Osteocyte (in vitro differentiated cells): ENCODE measurements around the gene OR10G3. TPM values are rescaled to one million over a fixed set of nuclear protein-coding genes. Genes with fewer than 3 reads are reported as not detected.

Experiments used
- DNase-seq: peaks from one replicate; pipeline ENCODE4 v3.0.0; 2021; ENCODE audit warnings: mixed read lengths; ENCODE audit not compliant: unreplicated experiment; ENCODE audit errors: extremely low spot score
- H3K27ac Mint-ChIP-seq: one replicate; pipeline ENCODE4 v1.8.0; 2021; ENCODE audit warnings: mild to moderate bottlenecking, mixed read lengths; ENCODE audit not compliant: unreplicated experiment
- H3K27me3 Mint-ChIP-seq: one replicate; pipeline ENCODE4 v1.8.0; 2021; ENCODE audit warnings: mixed read lengths; ENCODE audit not compliant: unreplicated experiment
- H3K36me3 Mint-ChIP-seq: one replicate; pipeline ENCODE4 v1.8.0; 2021; ENCODE audit warnings: mixed read lengths; ENCODE audit not compliant: unreplicated experiment
- H3K4me1 Mint-ChIP-seq: one replicate; pipeline ENCODE4 v1.8.0; 2021; ENCODE audit warnings: mixed read lengths; ENCODE audit not compliant: unreplicated experiment
- H3K4me3 Mint-ChIP-seq: one replicate; pipeline ENCODE4 v1.8.0; 2021; ENCODE audit warnings: mild to moderate bottlenecking, moderate library complexity, mixed read lengths; ENCODE audit not compliant: unreplicated experiment
- H3K9me3 Mint-ChIP-seq: one replicate; pipeline ENCODE4 v1.8.0; 2021; ENCODE audit warnings: mixed read lengths; ENCODE audit not compliant: unreplicated experiment
- CTCF ChIP-seq: fragments of 200-600 bp; sonication (generic); IDR thresholded peaks from 2 replicates; pipeline ENCODE4 v1.5.0; 2021; ENCODE audit warnings: antibody characterized with exemption, mild to moderate bottlenecking, moderate library complexity
- total RNA-seq: library from RNA; stranded (reverse); gene quantifications from 2 replicates; pipeline ENCODE4 v1.2.1, GENCODE V29; 2021

OR10G3 gene
- total RNA-seq, 1 donor from 2014 or later, result not detected

DNA sequence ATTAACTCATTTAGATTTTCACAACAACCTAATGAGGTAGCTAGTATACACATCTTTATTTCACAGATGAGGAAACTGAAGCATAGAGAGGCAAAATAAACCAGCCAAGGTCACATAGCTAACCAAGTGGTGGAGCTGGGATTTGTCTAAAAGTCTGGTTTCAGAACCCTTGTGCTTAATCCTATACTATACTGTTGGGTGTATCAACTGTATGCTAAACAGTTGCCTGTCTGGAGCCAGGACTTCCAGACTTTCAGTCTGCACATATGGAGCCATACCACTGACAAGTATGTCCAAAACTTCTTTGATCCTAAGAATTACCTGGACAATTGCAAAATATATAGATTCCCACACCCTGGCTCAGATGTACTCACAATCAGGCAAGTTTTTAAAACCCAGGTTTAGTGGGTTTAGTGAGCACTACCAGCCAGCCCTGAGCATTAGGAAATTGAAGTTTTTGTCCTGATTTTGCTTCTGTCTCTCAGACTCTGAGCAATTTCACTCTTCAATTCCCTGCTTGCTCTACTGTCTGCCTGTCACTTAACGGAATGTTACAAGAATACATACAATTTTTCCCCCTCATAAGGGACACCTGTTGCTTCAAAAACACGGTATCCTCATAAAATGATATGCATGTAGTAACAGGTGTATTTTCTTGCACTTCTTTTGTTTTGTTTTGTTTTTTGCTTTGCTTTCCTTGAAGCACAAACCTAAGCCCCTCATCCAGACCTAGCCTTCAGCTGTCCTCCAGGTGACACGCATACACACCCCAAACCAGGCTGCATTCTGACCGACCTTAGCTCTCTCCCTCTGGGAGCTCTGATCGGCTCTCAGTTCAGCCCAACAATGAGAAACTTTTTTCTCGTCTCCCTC is 44.1 kb downstream of the OR10G3 start:
- H3K4me1 Mint-ChIP-seq, result peaks cover 10% of the 10 kb centered on the region
- H3K27me3 Mint-ChIP-seq, result peaks cover 61% of the 10 kb centered on the region
- DNase-seq, result no peak
- peak overlapping the region; percentile 44 for H3K4me3 Mint-ChIP-seq
- no peaks in the 10 kb centered on the region for H3K9me3 Mint-ChIP-seq
- H3K27ac Mint-ChIP-seq, result no peak overlapping the region
- TF ChIP-seq CTCF, result no peak
- H3K36me3 Mint-ChIP-seq, result no peaks in the 10 kb centered on the region

DNA sequence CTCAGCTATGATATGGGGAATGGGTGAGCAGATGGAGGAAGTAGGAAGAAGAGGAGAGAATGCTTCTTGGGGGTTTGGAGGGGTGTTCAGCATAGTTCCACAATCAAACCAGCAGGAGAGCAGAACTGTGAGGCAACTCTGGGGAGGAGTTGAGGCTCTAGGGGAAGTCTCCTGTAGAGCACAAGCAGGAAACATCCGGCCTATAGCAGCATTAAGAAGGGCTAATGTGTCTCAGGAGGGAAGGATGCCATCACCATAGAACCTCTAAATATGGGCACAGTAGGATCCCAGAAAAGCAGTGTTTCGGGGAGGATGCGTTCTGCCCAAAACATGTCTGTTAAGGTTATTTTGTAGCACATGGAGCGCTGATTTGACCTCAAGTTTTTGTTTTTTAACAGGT is 45.3 kb downstream of the OR10G3 start:
- Mint-ChIP-seq H3K36me3 (no peaks in the 10 kb centered on the region), H3K27me3 (peaks cover 63% of the 10 kb centered on the region), H3K4me3 (no peak overlapping the region), H3K9me3 (no peaks in the 10 kb centered on the region), H3K27ac (no peak overlapping the region), H3K4me1 (peaks cover 10% of the 10 kb centered on the region)
- DNase-seq, result no peak
- TF ChIP-seq CTCF, result no peak

- Mint-ChIP-seq H3K9me3 (no peaks in the 10 kb centered on the region), H3K27ac (no peak overlapping the region), H3K4me1 (peaks cover 10% of the 10 kb centered on the region), H3K27me3 (peaks cover 58% of the 10 kb centered on the region), H3K36me3 (no peaks in the 10 kb centered on the region), H3K4me3 (no peak overlapping the region)
- no peak for DNase-seq
- no peak for TF ChIP-seq CTCF
Observed at GRCh38 chr14:21533294-21533693, 46.6 kb downstream of the OR10G3 start.

DNA sequence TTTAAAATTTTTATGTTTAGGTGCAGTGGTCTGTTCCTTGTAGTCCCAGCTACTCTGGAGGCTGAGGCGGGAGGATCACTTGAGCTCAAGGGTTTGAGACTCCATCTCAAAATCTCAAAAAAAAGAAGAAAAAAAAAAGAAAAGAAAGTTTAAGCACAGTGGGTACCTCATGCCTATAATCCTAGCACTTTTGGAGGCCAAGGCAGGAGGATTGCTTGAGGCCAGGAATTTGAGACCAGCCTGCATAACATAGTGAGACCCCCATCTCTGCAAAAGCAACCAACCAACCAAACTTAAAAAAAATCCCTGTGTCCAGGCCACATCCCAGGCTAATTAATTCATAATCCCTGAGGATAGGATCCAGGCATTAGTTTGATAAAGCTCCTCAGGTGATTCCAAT is 50.4 kb downstream of the OR10G3 start:
- Mint-ChIP-seq H3K27me3 (peaks cover 36% of the 10 kb centered on the region), H3K27ac (no peak overlapping the region), H3K9me3 (no peaks in the 10 kb centered on the region), H3K4me1 (peaks cover 12% of the 10 kb centered on the region), H3K4me3 (no peak overlapping the region), H3K36me3 (peaks cover 3% of the 10 kb centered on the region)
- no peak for DNase-seq
- TF ChIP-seq CTCF, result no peak

- no peak for TF ChIP-seq CTCF
- Mint-ChIP-seq H3K27ac (no peak overlapping the region), H3K36me3 (peaks cover 6% of the 10 kb centered on the region), H3K9me3 (no peaks in the 10 kb centered on the region), H3K4me3 (no peak overlapping the region), H3K27me3 (peaks cover 30% of the 10 kb centered on the region), H3K4me1 (peaks cover 12% of the 10 kb centered on the region)
- no peak for DNase-seq
Observed at GRCh38 chr14:21528381-21529348, 51.2 kb downstream of the OR10G3 start.
